HEK293 (cell line): Measurements from ENCODE around the gene SLC38A10.

ENCODE experiments used
- AEBP2 ChIP-seq: fragments of 450-650 bp; formaldehyde crosslinking; IDR thresholded peaks from 2 replicates; pipeline ENCODE4 v1.5.1; 2016; ENCODE audit warnings: missing biosample characterization, missing genetic modification characterization, borderline replicate concordance
- HOXD13 ChIP-seq: sonication (generic); formaldehyde crosslinking; IDR thresholded peaks from 2 replicates; pipeline ENCODE4 v1.8.0; 2022; ENCODE audit warnings: missing genetic modification reagents, borderline replicate concordance
- KLF16 ChIP-seq: fragments of 450-650 bp; formaldehyde crosslinking; IDR thresholded peaks from 2 replicates; pipeline ENCODE4 v1.5.1; 2017; ENCODE audit warnings: missing biosample characterization, missing genetic modification characterization
- PRDM10 ChIP-seq: fragments of 450-650 bp; formaldehyde crosslinking; IDR thresholded peaks from 2 replicates; pipeline ENCODE4 v1.5.1; 2016; ENCODE audit warnings: missing biosample characterization, missing genetic modification characterization
- PRDM6 ChIP-seq: fragments of 450-650 bp; formaldehyde crosslinking; IDR thresholded peaks from 2 replicates; pipeline ENCODE4 v1.5.1; 2017; ENCODE audit warnings: missing biosample characterization, missing genetic modification characterization
- SP3 ChIP-seq: fragments of 450-650 bp; formaldehyde crosslinking; IDR thresholded peaks from 2 replicates; pipeline ENCODE4 v1.5.1; 2016; ENCODE audit warnings: missing biosample characterization, missing genetic modification characterization
- YY1 ChIP-seq: fragments of 450-650 bp; formaldehyde crosslinking; IDR thresholded peaks from 2 replicates; pipeline ENCODE4 v1.5.1; 2018; ENCODE audit warnings: missing biosample characterization, missing genetic modification characterization
- ZEB2 ChIP-seq: fragments of 450-650 bp; formaldehyde crosslinking; IDR thresholded peaks from 2 replicates; pipeline ENCODE4 v1.5.1; 2016; ENCODE audit warnings: missing biosample characterization, missing genetic modification characterization
- ZFP41 ChIP-seq: fragments of 450-650 bp; formaldehyde crosslinking; IDR thresholded peaks from 2 replicates; pipeline ENCODE4 v1.5.1; 2016; ENCODE audit warnings: missing biosample characterization, missing genetic modification characterization, borderline replicate concordance
- ZNF112 ChIP-seq: fragments of 450-650 bp; formaldehyde crosslinking; IDR thresholded peaks from 2 replicates; pipeline ENCODE4 v1.5.0; 2017; ENCODE audit warnings: missing biosample characterization, missing genetic modification characterization
- ZNF16 ChIP-seq: fragments of 450-650 bp; formaldehyde crosslinking; IDR thresholded peaks from 2 replicates; pipeline ENCODE4 v1.5.1; 2016; ENCODE audit warnings: low read depth, missing biosample characterization, missing genetic modification characterization
- ZNF169 ChIP-seq: fragments of 450-650 bp; formaldehyde crosslinking; IDR thresholded peaks from 2 replicates; pipeline ENCODE4 v1.5.1; 2016; ENCODE audit warnings: missing biosample characterization, missing genetic modification characterization
- ZNF266 ChIP-seq: fragments of 450-650 bp; formaldehyde crosslinking; IDR thresholded peaks from 2 replicates; pipeline ENCODE4 v1.5.1; 2016; ENCODE audit warnings: missing biosample characterization, missing genetic modification characterization, low read depth
- ZNF426 ChIP-seq: fragments of 450-650 bp; formaldehyde crosslinking; IDR thresholded peaks from 2 replicates; pipeline ENCODE4 v1.5.1; 2017; ENCODE audit warnings: missing biosample characterization, missing genetic modification characterization, mild to moderate bottlenecking, inconsistent platforms, moderate library complexity
- ZNF544 ChIP-seq: fragments of 450-650 bp; formaldehyde crosslinking; IDR thresholded peaks from 2 replicates; pipeline ENCODE4 v1.5.0; 2017; ENCODE audit warnings: missing biosample characterization, missing genetic modification characterization
- ZNF555 ChIP-seq: fragments of 450-650 bp; formaldehyde crosslinking; conservative IDR thresholded peaks from 2 replicates; pipeline ENCODE4 v1.5.1; 2017; ENCODE audit warnings: missing biosample characterization, mild to moderate bottlenecking, missing genetic modification characterization, inconsistent platforms
- ZNF558 ChIP-seq: fragments of 450-650 bp; formaldehyde crosslinking; IDR thresholded peaks from 2 replicates; pipeline ENCODE4 v1.5.1; 2016; ENCODE audit warnings: missing biosample characterization, missing genetic modification characterization
- ZNF585B ChIP-seq: fragments of 450-650 bp; formaldehyde crosslinking; IDR thresholded peaks from 2 replicates; pipeline ENCODE4 v1.5.1; 2016; ENCODE audit warnings: missing biosample characterization, missing genetic modification characterization
- ZNF596 ChIP-seq: fragments of 450-650 bp; IDR thresholded peaks from 2 replicates; pipeline ENCODE4 v1.5.0; 2018; ENCODE audit warnings: missing biosample characterization, mild to moderate bottlenecking, missing genetic modification characterization, moderate library complexity
- ZNF624 ChIP-seq: fragments of 450-650 bp; formaldehyde crosslinking; IDR thresholded peaks from 2 replicates; pipeline ENCODE4 v1.5.1; 2017; ENCODE audit warnings: missing biosample characterization, missing genetic modification characterization
- ZNF629 ChIP-seq: fragments of 450-650 bp; formaldehyde crosslinking; IDR thresholded peaks from 2 replicates; pipeline ENCODE4 v1.5.1; 2017; ENCODE audit warnings: missing biosample characterization, missing genetic modification characterization
- ZNF645 ChIP-seq: fragments of 450-650 bp; formaldehyde crosslinking; IDR thresholded peaks from 2 replicates; pipeline ENCODE4; 2016; ENCODE audit warnings: missing biosample characterization, missing genetic modification characterization
- ZNF658 ChIP-seq: fragments of 450-650 bp; formaldehyde crosslinking; IDR thresholded peaks from 2 replicates; pipeline ENCODE4; 2016; ENCODE audit warnings: missing biosample characterization, missing genetic modification characterization
- ZNF76 ChIP-seq: fragments of 450-650 bp; formaldehyde crosslinking; IDR thresholded peaks from 2 replicates; pipeline ENCODE4; 2016; ENCODE audit warnings: low read depth, missing biosample characterization, missing genetic modification characterization, borderline replicate concordance
- ZNF777 ChIP-seq: fragments of 450-650 bp; formaldehyde crosslinking; IDR thresholded peaks from 2 replicates; pipeline ENCODE4 v1.5.1; 2017; ENCODE audit warnings: missing biosample characterization, missing genetic modification characterization, borderline replicate concordance
- ZSCAN18 ChIP-seq: fragments of 450-650 bp; formaldehyde crosslinking; IDR thresholded peaks from 2 replicates; pipeline ENCODE4 v1.5.1; 2016; ENCODE audit warnings: missing biosample characterization, missing genetic modification characterization
- TF ChIP-seq, protein P1 (sequence below): fragments of 450-650 bp; formaldehyde crosslinking; IDR thresholded peaks from 2 replicates; pipeline ENCODE4 v1.5.1; 2016; ENCODE audit warnings: missing biosample characterization, missing genetic modification characterization

SLC38A10 gene

DNA sequence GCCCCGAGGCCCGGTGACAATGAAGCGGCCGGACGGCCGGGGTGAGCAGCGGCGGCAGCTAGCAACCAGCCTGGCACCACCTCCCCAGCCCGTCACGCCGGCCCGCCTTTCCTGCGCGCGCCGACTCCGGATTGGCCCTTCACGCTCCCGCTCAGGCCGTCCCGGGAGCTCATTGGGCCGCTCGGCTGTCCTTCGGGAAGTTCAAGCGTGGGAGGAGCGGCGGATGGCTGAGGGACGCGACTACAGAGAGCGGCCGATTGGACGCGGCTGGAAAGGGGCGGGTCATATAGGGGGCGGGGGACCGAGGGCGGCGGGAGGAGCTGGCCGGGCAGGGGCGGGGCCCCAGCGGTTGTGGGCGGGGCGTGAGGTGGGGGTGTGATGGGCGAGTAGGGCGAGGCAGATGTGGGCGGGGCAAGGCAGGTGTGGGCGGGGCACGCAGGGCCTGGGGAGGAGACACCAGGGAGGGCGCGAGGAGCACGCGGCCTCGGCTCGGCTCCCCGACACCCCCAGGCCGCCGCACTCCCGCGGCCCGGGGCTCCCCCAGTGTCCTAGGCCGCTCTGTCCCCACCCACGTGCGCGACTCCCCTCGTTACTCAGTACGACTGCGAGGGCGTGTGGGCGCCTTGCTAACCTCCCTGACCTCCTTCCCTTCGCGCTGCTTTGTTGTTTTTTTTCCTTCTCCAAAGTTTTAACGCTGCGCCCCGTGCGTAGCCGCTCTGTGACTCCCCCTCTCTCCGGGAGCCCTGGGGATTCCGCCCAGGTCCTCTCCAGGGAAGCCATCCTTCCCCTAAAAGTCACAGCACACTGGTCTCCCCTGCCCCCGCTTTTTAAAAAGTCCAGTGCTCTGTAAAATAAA is 72.0 kb downstream of the SLC38A10 start, which contains the start of gene CEP131 (continued):
- no peak for TF ChIP-seq PRDM6
- no peak for TF ChIP-seq ZFP41
- TF ChIP-seq SP3 (tag by site-specific recombination), result peak; percentile 98
- no peak for TF ChIP-seq ZNF777 (tag by site-specific recombination)
- no peak for TF ChIP-seq ZNF558 (tag by site-specific recombination)
- peak; percentile 60; the same call in 1 of the 2 replicates for TF ChIP-seq KLF16
- no peak for TF ChIP-seq ZNF658 (tag by site-specific recombination)
- no peak for TF ChIP-seq HOXD13 (CRISPR knock-in tag)
- TF ChIP-seq ZNF629, result peak; percentile 48; the same call in 1 of the 2 replicates
- no peak for TF ChIP-seq ZNF544 (tag by site-specific recombination)
- no peak for TF ChIP-seq ZNF266 (tag by site-specific recombination)
- TF ChIP-seq ZNF426 (tag by site-specific recombination), result no peak
- TF ChIP-seq PRDM10, result no peak; the same call in 1 of the 2 replicates
- peak; percentile 32; the same call in 1 of the 2 replicates for TF ChIP-seq ZNF76 (tag by site-specific recombination)
- TF ChIP-seq, protein P1, sequence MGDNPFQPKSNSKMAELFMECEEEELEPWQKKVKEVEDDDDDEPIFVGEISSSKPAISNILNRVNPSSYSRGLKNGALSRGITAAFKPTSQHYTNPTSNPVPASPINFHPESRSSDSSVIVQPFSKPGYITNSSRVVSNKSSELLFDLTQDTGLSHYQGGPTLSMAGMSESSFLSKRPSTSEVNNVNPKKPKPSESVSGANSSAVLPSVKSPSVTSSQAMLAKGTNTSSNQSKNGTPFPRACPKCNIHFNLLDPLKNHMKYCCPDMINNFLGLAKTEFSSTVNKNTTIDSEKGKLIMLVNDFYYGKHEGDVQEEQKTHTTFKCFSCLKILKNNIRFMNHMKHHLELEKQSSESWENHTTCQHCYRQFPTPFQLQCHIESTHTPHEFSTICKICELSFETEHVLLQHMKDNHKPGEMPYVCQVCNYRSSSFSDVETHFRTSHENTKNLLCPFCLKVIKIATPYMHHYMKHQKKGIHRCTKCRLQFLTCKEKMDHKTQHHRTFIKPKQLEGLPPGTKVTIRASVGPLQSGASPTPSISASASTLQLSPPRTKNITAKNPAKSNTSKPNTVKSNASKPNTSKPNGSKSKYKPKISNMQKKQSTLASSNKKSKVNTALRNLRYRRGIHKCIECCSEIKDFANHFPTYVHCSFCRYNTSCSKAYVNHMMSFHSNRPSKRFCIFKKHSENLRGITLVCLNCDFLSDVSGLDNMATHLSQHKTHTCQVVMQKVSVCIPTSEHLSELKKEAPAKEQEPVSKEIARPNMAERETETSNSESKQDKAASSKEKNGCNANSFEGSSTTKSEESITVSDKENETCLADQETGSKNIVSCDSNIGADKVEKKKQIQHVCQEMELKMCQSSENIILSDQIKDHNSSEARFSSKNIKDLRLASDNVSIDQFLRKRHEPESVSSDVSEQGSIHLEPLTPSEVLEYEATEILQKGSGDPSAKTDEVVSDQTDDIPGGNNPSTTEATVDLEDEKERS, result no peak
- TF ChIP-seq ZNF596 (tag by site-specific recombination), result no peak
- TF ChIP-seq YY1, result no peak
- no peak for TF ChIP-seq ZNF585B (tag by site-specific recombination)
- TF ChIP-seq AEBP2 (tag by site-specific recombination), result no peak
- TF ChIP-seq ZNF624, result no peak
- no peak for TF ChIP-seq ZNF112
- TF ChIP-seq ZNF169 (tag by site-specific recombination), result no peak
- no peak for TF ChIP-seq ZNF16 (tag by site-specific recombination)
- TF ChIP-seq ZNF555 (tag by site-specific recombination), result no peak
- no peak for TF ChIP-seq ZSCAN18 (tag by site-specific recombination)
- TF ChIP-seq ZNF645 (tag by site-specific recombination), result peak; percentile 31; the same call in 1 of the 2 replicates
- TF ChIP-seq ZEB2 (tag by site-specific recombination), result peak; percentile 33; the same call in 1 of the 2 replicates
